Thoracic aorta (tissue), 2 donors: Measurements from ENCODE around the gene CLASP1. TPM values are rescaled to one million over a fixed set of nuclear protein-coding genes. Genes with fewer than 3 reads are reported as not detected.
A peak's percentile ranks its signal among the peaks of the same experiment; 100 is the strongest.

Experiments
- ATAC-seq: fragments of 150-250 bp; one replicate; pipeline ENCODE4 v1.8.0; 2017; ENCODE audit warnings: low read depth; ENCODE audit not compliant: insufficient number of reproducible peaks, low FRiP score
- DNase-seq: peaks from one replicate; pipeline ENCODE4 v3.0.0-alpha.2; 2020; ENCODE audit warnings: low spot score
- H3K27ac ChIP-seq, 2 donors: fragments of 200-600 bp; sonication (generic); 1 replicate in 1 of 2; 2 replicates in 1 of 2; pipeline ENCODE4 v1.5.1; 2016; ENCODE audit warnings: mild to moderate bottlenecking in 2 of 2, moderate library complexity in 2 of 2
- H3K27me3 ChIP-seq: fragments of 200-600 bp; sonication (generic); replicated peaks from 2 replicates; pipeline ENCODE4 v1.6.0; 2016; ENCODE audit warnings: mild to moderate bottlenecking; ENCODE audit not compliant: insufficient read depth
- H3K36me3 ChIP-seq: fragments of 200-600 bp; sonication (generic); one replicate; pipeline ENCODE4 v1.5.1; 2016
- H3K4me1 ChIP-seq, 2 donors: fragments of 200-600 bp; sonication (generic); 1 replicate in 1 of 2; 2 replicates in 1 of 2; pipeline versions ENCODE4 v1.5.1 to v1.6.0; 2016; ENCODE audit warnings: low read depth in 2 of 2, mild to moderate bottlenecking in 1 of 2; ENCODE audit not compliant: control insufficient read depth in 1 of 2
- H3K4me3 ChIP-seq: fragments of 200-600 bp; sonication (generic); 2 replicates; pipeline ENCODE4 v1.5.1; 2016; ENCODE audit warnings: mild to moderate bottlenecking
- H3K9me3 ChIP-seq: fragments of 200-600 bp; sonication (generic); 2 replicates; pipeline ENCODE4 v1.5.1; 2016
- CTCF ChIP-seq: fragments of 200-600 bp; sonication (generic); IDR thresholded peaks from one replicate; pipeline ENCODE4 v1.5.1; 2019; ENCODE audit warnings: antibody characterized with exemption
- total RNA-seq, 2 donors: library from RNA; depleted of rRNA; stranded (reverse); fragments of >200 nt; gene quantifications; one replicate each; pipeline versions ENCODE4 v1.1.0 to v1.2.3, GENCODE V29; 2016

Gene CLASP1
- total RNA-seq, 2 donors from 2014 or later: 69.7 to 113 TPM

GRCh38 chr2:121530212-121530705, 119.0 kb downstream of the CLASP1 start:
- H3K27ac ChIP-seq: peak overlapping the region; percentile 94 to 97
- peak overlapping the region; percentile 84 for H3K4me3 ChIP-seq
- no peaks in the 10 kb centered on the region for H3K9me3 ChIP-seq
- DNase-seq: peak; percentile 22
- no peak for TF ChIP-seq CTCF
- no peaks in the 10 kb centered on the region for H3K36me3 ChIP-seq
- no peaks in the 10 kb centered on the region for H3K27me3 ChIP-seq
- peak; percentile 73 for ATAC-seq
- peaks cover 14 to 49% of the 10 kb centered on the region in 2 donors for H3K4me1 ChIP-seq

- Histone ChIP-seq H3K27ac (peak overlapping the region; percentile 94 to 97), H3K27me3 (no peaks in the 10 kb centered on the region), H3K9me3 (no peaks in the 10 kb centered on the region), H3K4me3 (peak overlapping the region; percentile 84), H3K4me1 (peaks cover 10 to 45% of the 10 kb centered on the region in 2 donors), H3K36me3 (peaks cover 1% of the 10 kb centered on the region)
- no peak for TF ChIP-seq CTCF
- ATAC-seq (no peak), DNase-seq (peak; percentile 7)
Measured at GRCh38 chr2:121529439-121530211, 119.6 kb downstream of the CLASP1 start.

GRCh38 chr2:121527009-121527682, 122.1 kb downstream of the CLASP1 start:
- H3K4me3 ChIP-seq: no peak overlapping the region
- no peak overlapping the region for H3K27ac ChIP-seq
- ATAC-seq (no peak), DNase-seq (no peak)
- H3K36me3 ChIP-seq: peaks cover 9% of the 10 kb centered on the region
- TF ChIP-seq CTCF: no peak
- H3K27me3 ChIP-seq: no peaks in the 10 kb centered on the region
- H3K4me1 ChIP-seq: peaks cover 8 to 33% of the 10 kb centered on the region in 2 donors
- no peaks in the 10 kb centered on the region for H3K9me3 ChIP-seq

- no peak overlapping the region for H3K4me3 ChIP-seq
- peaks cover 10 to 36% of the 10 kb centered on the region in 2 donors for H3K4me1 ChIP-seq
- no peak overlapping the region for H3K27ac ChIP-seq
- H3K27me3 ChIP-seq: no peaks in the 10 kb centered on the region
- H3K9me3 ChIP-seq: no peaks in the 10 kb centered on the region
- no peak for ATAC-seq
- no peak for DNase-seq
- no peak for TF ChIP-seq CTCF
- peaks cover 9% of the 10 kb centered on the region for H3K36me3 ChIP-seq
Measured at GRCh38 chr2:121524685-121525425, 124.4 kb downstream of the CLASP1 start.

- ATAC-seq (no peak), DNase-seq (no peak)
- TF ChIP-seq CTCF: no peak
- Histone ChIP-seq H3K27me3 (no peaks in the 10 kb centered on the region), H3K27ac (no peak overlapping the region), H3K4me3 (no peak overlapping the region), H3K4me1 (peaks cover 4 to 16% of the 10 kb centered on the region in 2 donors), H3K36me3 (peaks cover 17% of the 10 kb centered on the region), H3K9me3 (no peaks in the 10 kb centered on the region)
Measured at GRCh38 chr2:121521359-121521758, 127.9 kb downstream of the CLASP1 start.
